GM19240 (cell line): ENCODE results near the gene TP53.
A peak's percentile ranks its signal among the peaks of the same experiment; 100 is the strongest.

Source experiments
- DNase-seq: peaks from one replicate; pipeline ENCODE4 v3.0.0; 2011; ENCODE audit warnings: low spot score; ENCODE audit not compliant: insufficient read length

Gene TP53

DNA sequence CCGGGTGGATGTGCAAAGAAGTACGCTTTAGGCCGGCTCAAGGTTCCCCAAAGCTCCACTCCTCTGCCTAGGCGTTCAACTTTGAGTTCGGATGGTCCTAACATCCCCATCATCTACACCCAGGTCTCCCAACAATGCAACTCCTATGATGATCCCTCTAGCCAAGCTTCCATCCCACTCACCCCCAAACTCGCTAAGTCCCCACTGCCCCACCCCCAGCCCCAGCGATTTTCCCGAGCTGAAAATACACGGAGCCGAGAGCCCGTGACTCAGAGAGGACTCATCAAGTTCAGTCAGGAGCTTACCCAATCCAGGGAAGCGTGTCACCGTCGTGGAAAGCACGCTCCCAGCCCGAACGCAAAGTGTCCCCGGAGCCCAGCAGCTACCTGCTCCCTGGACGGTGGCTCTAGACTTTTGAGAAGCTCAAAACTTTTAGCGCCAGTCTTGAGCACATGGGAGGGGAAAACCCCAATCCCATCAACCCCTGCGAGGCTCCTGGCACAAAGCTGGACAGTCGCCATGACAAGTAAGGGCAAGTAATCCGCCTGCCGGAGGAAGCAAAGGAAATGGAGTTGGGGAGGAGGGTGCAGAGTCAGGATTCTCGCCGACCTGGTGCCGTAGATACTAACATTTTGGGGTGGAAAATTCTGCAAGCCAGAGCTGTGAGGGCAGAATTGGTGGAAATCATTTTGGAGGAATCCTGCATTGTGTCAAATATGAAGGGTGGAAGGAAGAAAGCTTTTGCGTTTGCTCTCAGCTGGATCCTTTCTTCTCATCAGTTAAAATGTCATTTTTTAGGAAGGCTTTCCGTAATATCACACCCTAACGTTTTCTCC lies at the start of gene TP53:
TP53 (minus strand) TSS at position 419 of the 836 bp plus-strand sequence. CDS start 10,896 bp downstream, outside the sequence.
- DNase-seq = peak; percentile 59

DNA sequence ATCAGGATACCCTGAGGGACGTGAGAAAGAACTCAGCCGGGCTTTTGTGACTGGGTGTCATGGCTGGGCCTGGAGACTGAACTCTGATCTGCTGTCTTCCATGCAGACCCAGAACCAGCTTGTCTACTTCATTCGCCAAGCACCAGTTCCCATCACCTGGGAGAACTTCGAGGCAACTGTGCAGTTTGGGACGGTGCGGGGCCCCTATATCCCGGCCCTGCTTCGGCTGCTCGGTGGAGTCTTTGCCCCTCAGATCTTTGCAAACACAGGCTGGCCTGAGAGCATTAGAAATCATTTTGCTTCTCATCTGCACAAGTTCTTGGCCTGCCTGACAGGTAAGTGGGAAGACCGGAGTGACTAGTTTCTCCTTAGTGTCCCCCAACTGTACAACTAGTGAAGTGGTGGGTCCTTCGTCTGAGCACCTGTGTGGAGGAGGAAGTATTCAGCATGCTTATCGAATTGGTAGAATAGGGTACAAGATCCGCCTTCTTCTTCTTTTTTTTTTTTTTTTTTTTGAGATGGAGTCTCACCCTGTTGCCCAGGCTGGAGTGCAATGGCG lies 45.8 kb upstream of the TP53 start:
- no peak for DNase-seq

DNA sequence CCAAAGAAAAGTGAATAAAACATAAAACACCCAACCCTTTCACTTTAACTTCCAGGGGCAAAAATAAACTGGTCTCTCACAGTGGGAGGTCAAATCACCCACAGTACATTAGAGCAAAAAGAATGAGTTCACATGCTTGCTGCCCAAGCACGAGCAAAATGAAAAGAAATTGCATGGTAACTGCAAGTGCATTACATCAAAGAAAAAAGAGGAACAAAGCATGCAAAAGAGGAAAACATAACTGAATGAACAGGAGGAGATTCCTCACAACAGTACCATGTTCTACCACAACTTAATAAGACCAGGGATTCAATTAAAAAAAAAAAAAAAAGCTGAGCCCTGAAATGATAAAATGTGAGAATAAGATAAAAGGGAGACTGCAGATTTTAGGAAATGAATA lies 42.5 kb upstream of the TP53 start:
- no peak for DNase-seq

DNA sequence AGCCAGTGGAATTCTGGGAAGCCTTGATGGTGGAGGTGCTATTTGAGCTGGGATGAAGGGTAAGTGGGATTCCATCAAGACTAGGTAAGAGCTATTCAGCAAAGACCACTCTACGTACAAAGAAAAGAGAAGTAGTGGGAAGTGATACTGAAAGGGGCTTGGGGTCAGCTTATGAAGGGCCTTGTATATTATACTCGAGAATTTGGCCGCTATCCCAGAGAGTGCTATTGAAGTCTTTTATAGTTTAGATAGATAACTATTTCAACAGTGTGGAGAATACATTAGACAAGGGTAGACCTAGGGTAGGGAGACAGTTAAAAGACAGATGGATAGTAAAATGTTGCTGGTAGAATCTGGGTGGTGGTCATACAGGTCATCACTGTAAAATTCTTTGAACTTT lies 40.6 kb upstream of the TP53 start:
- DNase-seq = no peak

DNA sequence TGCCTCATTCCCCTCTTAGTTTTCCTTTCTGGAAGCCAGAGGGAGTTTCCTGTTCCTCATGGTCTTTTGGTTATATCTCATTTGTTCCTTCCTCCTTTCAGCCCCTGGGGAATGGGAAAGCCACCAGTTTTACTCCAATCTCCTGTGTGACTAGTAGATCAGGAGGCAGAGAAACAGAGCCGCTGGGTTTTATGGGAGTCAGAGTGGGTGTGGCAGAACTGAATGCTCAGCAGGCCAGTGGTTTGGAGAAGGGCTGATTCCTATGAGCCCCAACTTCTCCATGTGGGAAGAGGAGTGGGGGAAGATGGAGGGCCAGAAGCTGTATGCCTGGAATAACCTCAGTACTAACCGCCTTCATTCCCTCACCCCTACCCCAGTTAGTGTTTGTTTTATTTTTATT lies 34.3 kb upstream of the TP53 start:
- no peak for DNase-seq

DNA sequence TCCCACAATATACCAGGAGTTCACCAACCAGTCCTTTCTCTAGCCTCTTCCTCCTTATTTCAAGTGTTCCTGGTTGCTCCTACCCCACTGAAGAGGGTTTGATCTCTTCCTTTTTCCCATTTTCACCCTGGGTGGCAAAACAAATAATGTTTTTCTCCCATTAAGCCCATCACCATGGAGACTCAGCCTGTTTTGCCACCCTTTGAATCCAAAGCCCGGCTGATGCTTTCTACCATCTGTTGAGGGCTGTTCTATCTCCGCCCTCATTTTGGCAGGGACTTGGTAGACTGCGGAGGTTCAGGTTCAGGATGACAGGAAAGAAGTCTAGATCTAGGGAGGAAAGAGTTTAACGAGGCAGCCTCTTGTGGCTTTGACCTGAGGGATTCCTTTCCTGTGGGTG lies 32.8 kb upstream of the TP53 start:
- DNase-seq = no peak

DNA sequence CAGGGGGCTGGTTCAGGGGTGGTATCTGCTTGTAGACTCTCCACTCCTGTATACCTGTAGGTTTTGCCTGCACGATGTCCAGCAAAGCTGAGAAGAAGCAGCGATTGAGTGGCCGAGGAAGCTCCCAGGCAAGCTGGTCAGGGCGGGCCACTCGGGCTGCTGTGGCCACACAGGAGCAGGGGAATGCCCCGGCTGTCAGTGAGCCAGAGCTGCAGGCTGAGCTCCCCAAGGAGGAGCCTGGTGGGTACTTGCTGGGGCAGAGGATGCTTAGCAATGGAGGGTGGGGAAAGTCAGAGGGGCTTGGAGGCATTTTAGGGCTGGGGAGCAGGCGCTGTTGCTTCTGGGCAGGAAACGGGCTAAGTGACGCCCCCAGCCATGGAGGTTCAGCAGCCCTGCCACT lies 32.4 kb upstream of the TP53 start:
- no peak for DNase-seq

DNA sequence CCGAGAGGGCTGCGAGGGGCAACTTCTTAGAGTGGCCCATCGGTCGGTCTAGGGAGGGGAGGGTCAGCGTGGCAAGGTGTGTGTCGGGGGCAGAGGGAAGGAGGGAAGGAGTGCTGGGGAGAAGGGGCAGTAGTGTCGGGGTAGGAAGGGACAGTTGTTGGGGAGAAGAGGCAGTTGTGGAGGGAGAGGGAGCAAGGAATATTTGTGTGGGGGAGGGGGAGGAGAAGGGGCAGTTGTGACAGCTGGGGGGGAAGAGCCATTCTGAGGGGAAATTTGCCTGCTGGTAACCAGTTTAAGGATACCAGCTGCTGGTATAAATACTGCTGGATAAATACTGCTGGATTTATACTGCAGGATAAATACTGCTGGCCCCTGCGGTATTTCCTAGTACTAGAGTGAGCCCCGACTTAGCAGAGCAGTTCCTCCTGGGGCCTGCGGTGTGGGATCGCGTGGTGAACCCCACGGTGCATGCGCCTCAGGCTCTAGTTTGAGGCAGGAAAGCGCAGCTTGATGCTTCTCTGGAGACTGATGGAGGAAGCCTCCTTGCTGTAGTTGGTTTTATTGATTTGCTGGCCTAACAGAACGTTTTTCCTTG lies 30.6 kb upstream of the TP53 start:
- no peak for DNase-seq

DNA sequence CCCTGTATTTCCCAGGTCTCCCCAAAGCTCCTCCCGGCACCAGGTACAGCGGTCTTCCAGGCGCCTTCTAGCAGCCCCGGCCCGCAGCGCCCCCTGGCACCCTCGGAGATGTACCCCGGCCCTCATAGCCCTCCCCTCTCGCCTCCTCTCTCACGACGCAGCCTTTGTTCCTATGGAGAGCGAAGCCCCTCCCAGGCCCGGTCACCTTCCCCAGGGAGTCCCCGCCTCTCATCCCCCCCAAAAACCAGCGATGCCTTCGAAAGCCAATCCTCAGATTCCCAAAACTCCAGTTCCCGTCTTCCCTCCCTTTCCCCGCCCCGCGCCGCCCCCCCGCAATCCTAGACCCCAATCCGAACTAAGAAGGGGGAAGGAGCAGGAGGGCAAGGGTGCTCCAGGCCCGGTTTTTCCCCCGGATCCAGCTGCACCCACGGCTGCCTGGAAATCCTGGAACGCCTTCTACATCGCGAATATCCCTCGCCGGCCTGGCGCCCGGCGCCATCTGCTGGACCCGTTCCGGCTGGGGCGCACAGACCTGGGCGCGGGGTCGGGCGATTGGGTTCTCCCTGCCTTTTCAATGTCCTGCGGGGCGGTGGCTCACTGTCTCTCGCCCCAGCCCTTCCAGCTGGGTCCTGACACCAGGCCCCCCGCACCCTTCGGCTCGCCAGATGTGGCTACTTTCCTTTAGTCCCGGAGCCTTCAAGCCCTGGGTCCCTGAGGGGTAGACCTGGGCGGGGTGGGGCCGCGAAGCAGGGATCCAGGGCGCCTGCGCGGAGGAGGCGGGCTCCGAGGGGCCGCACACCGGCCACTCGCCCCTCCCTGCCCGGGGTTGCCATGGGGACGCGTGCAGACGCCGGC lies 29.8 kb upstream of the TP53 start, which contains the start of gene DNAH2:
DNAH2 (plus strand) TSS at position 844 of the 855 bp plus-strand sequence. CDS start 1,991 bp downstream, outside the sequence.
- no peak for DNase-seq

DNA sequence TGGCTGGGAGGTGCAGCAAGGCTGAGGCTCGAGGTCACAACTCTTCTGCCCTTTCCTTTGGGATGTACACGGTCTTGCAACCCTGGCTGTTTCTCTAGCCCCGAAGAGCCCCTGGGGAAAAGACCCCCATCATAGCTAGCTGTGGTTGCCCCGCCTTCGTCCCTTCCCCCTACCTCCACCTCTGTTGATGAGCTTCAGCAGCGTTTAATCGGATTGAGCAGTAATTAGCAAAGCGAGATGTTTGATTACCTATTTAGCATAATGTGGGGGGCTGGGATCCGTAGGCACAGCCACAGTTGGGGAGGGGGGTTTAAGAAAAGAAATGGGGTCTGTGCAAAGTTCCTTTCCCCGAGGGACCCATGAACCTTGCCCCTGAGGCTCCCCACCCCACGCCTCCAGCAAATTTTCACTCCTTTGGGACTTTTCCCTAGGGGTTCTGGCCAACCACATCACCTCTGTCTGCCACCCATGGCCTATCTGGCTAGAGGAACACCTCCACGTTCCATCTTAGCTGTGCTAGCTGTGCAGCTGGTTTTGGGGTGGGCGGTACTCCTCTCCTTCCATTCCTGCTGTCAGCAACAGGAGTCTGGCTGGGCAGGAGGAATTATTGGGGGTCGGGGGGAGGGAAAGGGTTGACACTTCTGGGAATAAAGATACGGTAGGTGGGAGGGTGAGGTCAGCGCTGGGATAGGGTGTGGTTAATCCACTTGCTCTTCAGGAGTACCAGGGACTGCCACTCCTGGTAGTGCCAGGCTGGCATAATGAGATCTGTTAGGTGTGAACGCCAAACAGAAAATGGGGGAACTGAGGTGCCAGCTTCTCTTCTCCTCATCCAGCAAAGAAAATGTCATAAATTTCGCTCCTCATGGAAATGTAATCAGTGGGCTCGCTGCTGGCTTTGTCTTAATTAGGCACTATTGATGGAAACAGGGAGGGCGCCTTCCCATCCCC lies 28.9 kb upstream of the TP53 start:
- no peak for DNase-seq

DNA sequence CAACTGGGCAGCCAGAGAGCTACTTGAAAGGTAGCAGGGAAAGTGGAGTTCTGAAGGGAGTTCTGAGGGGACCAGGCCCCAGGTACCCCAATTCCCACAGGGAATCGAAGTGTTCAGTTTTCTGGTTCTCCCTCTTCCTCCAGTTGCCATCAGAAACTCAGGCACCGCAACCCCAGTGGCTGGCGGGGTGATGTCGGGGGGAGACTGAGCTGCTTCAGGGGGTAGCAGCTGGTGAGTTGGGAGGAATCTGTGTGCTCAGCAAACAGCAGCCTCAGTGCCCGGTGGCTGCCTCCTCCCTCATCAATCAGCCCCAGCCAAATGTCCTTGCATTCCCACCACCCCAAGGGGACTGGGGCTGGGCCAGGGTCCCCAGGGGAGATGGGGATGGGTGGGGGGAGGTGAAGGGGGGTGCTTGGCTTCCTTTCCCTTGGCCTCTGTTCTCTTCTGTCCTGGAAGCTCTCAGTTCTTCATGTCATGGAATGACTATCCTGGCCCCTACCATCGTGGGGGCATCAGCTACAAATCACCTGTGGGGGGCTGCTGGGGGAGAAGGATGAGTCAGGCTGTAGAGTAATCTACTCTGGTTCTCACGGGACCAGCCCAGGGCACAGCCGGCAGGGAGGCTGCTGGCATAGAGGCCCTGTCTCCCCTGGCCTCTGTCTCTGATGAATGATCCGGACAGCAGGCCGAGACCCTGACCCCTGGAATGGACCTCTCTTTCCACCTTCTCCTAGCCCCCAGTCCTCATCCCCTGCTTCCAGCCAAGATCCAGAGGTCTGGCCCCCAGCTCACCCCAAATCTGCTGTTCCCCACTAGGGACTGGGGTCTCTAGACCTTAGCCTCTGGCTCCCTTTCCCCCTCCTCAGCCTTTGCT lies 27.7 kb upstream of the TP53 start:
- no peak for DNase-seq

DNA sequence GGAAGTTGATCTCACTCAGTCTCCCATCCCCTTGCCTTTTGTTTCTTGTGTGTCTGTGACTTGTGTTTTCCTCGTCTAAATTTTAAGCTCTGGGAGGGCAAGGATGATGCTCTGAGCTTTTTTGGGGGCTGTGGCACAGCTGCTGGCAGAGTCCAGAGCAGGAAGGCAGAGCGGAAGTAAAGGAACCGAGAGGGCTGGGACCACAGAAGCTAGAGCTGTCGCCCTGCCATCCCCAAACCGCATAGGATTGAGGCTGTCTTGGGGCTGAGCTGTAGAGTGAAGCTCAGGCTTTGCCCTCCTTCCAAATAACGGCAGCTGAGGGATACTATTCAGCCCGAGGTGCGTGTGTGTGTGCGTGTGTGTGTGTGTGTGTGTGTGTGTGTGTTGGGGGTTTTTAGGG lies 26.5 kb upstream of the TP53 start:
- DNase-seq = no peak

DNA sequence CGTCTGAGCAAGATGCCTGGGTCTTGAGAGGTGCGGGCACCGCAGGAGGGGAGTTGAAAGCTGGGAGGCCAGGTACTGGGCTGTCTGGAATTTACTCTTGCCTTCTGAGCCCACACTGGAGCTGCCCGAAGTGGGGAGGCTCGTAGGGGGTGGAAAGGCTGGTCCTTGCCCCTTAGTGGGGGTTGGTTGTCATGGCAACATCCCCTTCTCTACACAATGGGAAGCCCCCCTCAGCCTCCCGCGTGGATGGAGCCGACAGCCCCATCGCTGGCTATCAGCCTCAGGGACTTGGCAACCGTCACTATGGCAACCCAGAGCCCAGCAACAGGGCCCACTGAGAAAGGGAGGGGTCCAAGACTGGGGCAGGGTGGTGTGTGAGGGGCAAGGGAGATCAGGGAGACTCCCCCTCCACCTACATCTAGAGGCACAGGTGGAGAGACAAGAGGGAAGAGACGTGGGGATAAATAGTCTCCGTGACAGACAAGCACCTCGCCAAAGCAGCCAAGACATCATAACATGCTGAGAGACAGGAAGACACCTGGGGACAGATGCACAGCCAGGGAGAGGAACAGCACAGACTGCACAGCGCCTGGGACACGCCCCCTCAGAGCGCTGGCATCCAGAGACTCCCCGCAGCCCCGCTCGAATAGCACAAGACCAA lies 25.0 kb upstream of the TP53 start:
- DNase-seq = no peak

DNA sequence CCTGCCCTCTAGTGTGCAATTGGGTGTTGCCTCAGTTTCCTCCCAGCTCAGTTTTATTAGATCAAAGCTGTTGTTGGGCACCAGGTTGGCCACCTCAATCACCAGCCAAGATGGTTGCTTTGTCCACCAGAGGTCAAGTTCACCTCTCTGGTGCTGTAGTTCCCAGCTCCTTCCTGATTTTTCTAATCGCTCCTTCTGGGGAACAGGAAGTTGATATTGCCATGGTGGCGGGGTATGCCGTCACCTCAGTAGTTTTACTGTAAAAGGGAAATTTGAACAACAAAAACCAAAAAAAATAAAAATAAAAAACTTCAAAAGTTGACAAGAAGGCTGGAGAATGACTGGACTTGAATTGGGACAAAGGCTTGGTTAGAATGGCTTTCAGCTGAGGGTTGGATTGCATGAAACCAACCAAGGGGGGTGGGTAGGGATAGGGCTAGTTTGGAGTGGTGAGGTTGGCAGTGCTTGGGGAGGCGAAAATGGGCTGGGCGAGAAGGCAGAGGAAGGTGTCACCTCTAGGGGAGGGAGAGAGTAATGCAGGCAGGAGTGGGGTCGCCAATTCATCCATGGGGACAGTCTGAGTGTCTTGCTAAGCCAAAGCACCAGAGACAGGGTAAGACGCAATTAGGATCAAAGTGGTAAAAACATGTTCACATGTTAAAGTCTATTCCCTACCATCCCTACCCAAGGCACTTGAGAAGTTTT lies 23.9 kb upstream of the TP53 start:
- no peak for DNase-seq

DNA sequence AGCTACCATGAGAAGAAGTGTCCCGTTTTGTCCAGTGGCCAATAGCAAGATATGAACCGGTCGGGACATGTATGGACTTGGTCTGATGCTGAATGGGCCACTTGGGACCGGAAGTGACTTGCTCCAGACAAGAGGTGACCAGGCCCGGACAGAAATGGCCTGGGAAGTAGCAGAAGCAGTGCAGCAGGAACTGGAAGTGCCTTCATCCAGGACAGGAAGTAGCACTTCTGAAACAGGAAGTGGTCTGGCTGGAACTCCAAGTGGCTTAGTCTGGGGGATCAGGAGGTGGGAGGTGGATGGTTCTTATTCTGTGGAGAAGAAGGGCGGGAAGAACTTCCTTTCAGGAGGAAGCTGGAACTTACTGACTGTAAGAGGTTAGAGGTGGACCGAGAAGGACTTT lies 23.0 kb upstream of the TP53 start:
- DNase-seq = no peak

DNA sequence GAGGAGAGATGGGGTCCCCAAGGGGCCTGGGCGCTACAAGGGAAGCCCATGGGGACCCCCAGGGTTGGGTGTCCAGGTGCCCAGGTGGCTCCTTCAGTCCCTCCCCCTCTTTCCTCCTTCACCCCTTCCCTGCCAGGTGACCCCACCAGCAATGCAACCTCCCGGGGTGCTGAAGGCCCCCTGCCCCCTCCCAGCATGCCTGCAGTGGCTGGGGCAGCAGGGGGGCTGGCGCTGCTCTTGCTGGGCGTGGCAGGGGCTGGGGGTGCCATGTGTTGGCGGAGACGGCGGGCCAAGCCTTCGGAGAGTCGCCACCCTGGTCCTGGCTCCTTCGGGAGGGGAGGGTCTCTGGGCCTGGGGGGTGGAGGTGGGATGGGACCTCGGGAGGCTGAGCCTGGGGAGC lies 21.7 kb upstream of the TP53 start:
- DNase-seq = no peak

DNA sequence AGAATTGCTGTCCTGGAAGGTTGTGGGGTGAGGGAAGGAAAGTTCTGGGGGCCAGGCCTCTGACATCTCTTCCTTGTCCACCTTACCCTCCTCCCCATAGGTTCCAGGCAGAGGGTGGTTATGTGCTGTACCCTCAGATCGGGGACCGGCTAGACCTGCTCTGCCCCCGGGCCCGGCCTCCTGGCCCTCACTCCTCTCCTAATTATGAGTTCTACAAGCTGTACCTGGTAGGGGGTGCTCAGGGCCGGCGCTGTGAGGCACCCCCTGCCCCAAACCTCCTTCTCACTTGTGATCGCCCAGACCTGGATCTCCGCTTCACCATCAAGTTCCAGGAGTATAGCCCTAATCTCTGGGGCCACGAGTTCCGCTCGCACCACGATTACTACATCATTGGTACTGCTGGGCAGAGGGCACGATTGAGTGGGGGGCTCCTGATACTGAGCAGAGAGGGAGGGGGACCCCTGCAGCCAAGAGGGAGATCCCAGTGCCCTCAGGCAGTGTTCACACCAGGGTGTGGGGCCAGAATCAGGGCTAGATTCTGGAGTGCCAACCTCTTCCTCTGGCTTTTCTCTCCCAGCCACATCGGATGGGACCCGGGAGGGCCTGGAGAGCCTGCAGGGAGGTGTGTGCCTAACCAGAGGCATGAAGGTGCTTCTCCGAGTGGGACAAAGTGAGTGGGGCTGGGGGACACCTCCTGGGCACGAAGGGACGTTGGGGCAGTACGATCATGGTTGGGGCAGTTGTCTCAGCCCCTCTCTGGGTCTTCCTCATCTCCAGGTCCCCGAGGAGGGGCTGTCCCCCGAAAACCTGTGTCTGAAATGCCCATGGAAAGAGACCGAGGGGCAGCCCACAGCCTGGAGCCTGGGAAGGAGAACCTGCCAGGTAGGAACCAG lies 20.8 kb upstream of the TP53 start:
- DNase-seq = no peak
